ENCODE measurements around the gene TSHB.
A peak's percentile ranks its signal among the peaks of the same experiment; 100 is the strongest.
"Not testable (repeated sequence)": the region's sequence is repeated elsewhere in the genome, so short reads cannot be mapped to it uniquely, and the experiment has no call there.

TSHB gene

GRCh38 chr1:115029526-115029925 is at the start of gene TSHB:
Gene TSHB, plus strand, starts transcription at chr1:115029826. Its CDS starts 3,537 bp downstream, at chr1:115033363.
- no peak for DNase-seq

- DNase-seq = no peak
Observed at GRCh38 chr1:114982251-114982650, 47.4 kb upstream of the TSHB start.

- DNase-seq = no peak
Observed at GRCh38 chr1:114986286-114986685, 43.3 kb upstream of the TSHB start.

- no peak for DNase-seq
Observed at GRCh38 chr1:114988095-114988494, 41.5 kb upstream of the TSHB start.

GRCh38 chr1:114997510-114998289 is 31.9 kb upstream of the TSHB start:
- DNase-seq = no peak

- DNase-seq = no peak
Observed at GRCh38 chr1:115006191-115006590, 23.4 kb upstream of the TSHB start.

- DNase-seq = no peak
Observed at GRCh38 chr1:115012006-115012405, 17.6 kb upstream of the TSHB start.

- no peak for DNase-seq
Observed at GRCh38 chr1:115012434-115012833, 17.2 kb upstream of the TSHB start.

GRCh38 chr1:115013792-115014191 is 15.8 kb upstream of the TSHB start:
- DNase-seq = no peak

GRCh38 chr1:115019549-115019948 is 10.1 kb upstream of the TSHB start:
- not testable (repeated sequence) for DNase-seq

GRCh38 chr1:115021145-115021544 is 8.5 kb upstream of the TSHB start:
- no peak for DNase-seq

- DNase-seq = no peak
Observed at GRCh38 chr1:115023593-115023992, 6.0 kb upstream of the TSHB start.

GRCh38 chr1:115031595-115031994 is 2.0 kb downstream of the TSHB start:
- no peak for DNase-seq

GRCh38 chr1:115035652-115036051 is 6.0 kb downstream of the TSHB start:
- DNase-seq = no peak

- no peak for DNase-seq
Observed at GRCh38 chr1:115036814-115037507, 7.3 kb downstream of the TSHB start.

GRCh38 chr1:115040501-115040900 is 10.9 kb downstream of the TSHB start:
- DNase-seq = no peak

GRCh38 chr1:115041654-115042053 is 12.0 kb downstream of the TSHB start:
- DNase-seq = no peak

GRCh38 chr1:115046751-115047150 is 17.1 kb downstream of the TSHB start:
- no peak for DNase-seq

- no peak for DNase-seq
Observed at GRCh38 chr1:115051850-115052249, 22.2 kb downstream of the TSHB start.

- peak; percentile 53 for DNase-seq
Observed at GRCh38 chr1:115052454-115053083, 22.9 kb downstream of the TSHB start.

- no peak for DNase-seq
Observed at GRCh38 chr1:115056395-115056798, 26.8 kb downstream of the TSHB start.

- DNase-seq = no peak
Observed at GRCh38 chr1:115057661-115058254, 28.1 kb downstream of the TSHB start.

- no peak for DNase-seq
Observed at GRCh38 chr1:115059316-115059715, 29.7 kb downstream of the TSHB start.

GRCh38 chr1:115060501-115060900 is 30.9 kb downstream of the TSHB start:
- no peak for DNase-seq
